GM18508 (cell line): ENCODE data around the gene A4GNT.
A peak's percentile ranks its signal among the peaks of the same experiment; 100 is the strongest.
"Not testable (repeated sequence)": the region's sequence is repeated elsewhere in the genome, so short reads cannot be mapped to it uniquely, and the experiment has no call there.

Experiments used
- ATAC-seq: cut with Tn5 transposase; IDR thresholded peaks from one replicate; pipeline ENCODE4 v1.9.1; 2021; ENCODE audit warnings: moderate number of reproducible peaks; ENCODE audit not compliant: insufficient read depth, unreplicated experiment

A4GNT gene

DNA sequence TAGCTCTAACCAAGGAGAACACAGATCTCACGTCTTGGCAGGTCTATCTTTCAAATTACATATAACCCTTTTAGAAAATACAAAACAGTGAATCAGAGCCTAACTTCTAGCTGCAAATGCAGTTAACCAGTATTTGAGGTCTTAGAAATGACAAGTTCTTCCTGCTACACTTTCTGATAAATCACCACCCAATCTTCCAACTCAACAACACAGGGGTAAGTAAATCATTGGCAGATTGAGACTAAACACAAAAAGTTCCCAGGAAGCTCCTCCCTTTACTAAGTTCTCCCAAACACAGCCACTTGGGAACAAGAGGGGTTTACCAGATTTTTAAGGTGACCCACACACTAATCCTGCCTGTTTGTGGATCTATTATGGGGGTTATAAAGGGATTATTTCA is at the start of gene A4GNT:
TSS of gene A4GNT (minus strand) at position 152 of the 400 bp plus-strand sequence. CDS start 1,134 bp downstream, outside the sequence.
- ATAC-seq, result no peak

DNA sequence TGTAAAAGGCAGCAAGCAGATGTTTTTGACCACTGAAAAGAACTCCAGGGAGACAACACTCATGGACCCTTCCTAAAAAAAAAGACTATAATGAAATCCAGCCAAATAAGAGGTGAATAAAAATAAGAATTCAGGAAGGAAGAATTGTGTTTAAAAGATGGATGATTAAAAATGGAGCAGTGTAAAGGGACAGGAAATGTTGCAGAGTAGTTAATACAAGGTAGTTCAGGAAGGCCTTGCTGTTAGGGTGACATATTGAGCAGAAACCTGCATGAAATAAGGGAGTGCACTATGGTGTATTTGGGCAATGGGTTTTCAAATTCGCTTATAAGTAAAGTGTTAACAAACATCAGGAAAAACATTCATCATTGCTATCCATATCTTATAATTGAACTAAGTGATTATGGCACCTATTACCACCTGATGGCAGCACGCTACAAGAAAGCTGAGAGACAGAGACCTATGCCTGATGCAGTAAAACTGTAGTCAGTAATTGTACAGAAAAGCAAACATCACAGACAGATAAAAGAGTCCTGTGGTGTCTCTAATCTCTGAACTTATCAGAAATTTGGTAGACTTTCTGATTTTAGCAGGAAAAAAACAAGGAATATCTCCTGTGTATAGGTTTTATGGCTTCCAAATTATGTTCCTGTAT is 48.3 kb upstream of the A4GNT start:
- ATAC-seq, result no peak

DNA sequence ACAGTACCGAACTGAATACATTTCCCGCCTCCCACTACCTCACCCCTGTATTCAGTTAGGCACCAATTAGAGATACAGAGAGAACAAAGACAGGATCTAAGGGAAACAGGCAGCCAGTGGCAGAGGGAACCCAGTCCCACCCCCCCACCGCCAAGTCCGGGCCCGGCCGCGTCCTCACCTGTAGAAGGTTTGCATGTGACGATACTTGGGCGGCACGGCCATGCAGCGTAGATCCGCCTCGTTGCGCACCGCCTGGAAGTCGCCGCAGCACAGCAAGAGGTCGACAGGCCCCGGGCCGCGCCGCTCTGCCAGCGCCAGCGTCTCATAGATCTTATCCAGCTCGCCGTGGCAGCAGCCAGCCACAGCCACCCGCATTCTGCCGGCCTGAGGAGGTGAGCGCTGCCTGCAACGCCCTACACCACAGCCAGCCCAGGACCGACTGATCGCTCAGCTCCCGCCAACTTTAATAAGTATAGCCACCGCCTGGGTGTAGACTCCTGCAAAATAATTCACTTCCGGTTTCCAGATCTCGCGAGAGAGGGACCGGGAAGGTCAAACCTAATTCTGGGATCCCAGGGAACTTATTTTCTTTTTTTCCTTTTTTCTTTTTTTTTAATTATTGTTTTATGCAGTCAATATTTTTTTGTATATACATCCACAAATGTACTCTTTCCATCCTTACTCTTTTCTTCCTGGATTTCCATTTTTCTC is 42.4 kb upstream of the A4GNT start, which contains the start of gene DBR1:
TSS of gene DBR1 (minus strand) at position 501 of the 711 bp plus-strand sequence. CDS start at position 375, 126 bp downstream.
- ATAC-seq, result peak; percentile 76

DNA sequence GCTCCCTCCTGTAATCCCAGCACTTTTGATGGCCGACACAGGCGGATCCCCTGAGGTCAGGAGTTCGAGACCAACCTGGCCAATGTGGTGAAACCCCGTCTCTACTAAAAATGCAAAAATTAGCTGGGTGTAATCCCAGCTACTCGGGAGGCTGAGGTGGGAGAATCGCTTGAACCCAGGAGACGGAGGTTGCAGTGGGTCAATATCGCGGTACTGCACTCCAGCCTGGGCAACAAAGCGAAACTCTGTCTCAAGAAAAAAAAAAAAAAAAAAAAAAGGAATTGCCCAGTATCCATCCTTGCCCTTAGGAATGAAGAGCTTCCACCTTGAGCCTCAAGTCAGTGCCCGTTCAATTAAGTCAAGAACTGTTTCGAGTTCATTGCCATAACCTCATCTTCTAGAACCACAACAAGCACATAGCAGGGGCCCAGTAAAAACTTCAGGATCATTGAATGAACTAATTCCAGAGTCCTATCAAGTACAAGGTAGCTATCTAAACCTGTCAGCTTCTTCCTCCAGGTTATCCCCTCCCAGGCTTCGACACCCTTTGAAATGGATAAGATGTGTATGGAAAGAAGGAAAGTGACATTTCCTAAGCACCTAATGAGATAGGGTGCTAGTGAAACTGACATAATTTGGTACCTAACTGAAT is 41.7 kb upstream of the A4GNT start:
- ATAC-seq, result no peak

DNA sequence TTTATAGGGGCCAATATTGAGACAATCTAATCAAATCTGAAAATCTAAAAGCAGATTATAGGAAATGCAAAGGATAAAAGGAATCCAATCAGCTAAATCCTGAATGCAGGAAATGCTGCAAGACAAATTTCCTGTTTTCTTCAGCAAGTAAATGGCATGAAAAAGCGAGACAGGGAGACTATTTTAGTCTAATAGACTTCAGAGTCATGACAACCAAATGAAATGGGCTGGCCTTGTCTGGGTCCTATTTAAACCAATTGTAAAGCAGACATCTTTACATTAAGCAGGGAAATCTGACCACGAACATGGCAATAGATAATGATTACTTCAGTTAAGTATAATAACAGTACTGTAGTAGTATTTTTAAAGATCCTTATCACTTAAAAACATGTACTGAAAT is 40.4 kb upstream of the A4GNT start:
- ATAC-seq, result no peak

DNA sequence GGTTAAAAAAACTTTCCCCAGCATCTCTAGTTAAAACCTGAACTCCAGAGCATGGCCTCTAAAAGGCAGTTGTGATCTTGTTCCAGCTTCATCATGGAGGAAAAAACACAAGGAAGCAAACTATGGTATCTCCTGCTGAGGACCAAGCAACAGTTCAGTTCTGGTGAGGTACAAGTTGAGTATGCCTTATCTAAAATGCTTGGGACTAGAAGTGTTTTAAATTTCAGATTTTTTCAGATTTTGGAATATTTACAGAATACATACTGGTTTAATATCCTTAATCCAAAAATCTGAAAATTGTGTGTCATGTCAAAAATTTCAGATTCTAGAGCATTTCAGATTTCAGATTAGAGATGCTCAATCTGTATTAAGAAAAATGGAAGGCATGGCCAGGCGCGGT is 32.9 kb upstream of the A4GNT start:
- ATAC-seq, result no peak

DNA sequence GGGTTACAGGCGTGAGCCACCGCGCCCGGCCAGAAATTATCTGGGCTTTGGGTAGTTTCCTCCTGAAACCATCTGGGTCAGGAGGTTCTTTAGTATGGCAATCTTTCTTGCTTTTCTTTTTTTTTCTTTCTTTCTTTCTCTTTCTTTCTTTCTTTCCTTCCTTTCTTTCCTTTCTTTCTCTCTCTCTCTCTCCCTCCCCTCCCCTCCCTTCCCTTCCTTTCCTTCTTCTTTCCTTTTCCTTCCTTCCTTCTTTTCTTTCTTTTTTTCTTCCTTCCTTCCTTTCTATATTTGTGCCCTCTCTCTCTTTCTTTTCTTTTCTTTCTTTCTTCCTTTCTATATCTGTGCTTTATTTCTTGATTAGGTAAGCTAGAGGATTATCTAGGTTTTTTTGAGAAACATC is 25.6 kb upstream of the A4GNT start:
- no peak for ATAC-seq

DNA sequence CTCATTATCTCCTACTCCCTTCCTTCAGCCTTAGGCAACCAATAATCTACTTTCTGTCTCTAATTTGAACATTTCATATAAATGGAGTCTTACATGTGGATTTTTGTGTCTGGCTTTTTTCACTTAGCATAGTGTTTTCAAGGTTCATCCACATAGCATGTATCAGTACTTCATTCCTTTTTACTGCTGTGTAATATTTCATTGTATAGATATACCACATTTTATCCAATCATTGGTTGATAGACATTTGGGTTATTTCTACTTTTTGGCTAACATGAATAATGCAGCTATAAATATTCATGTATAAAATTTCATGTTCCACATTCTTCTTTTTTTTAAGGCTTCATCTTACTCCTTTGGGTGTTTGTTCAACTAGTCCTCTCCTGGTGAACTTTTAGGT is 22.3 kb upstream of the A4GNT start:
- ATAC-seq, result no peak

DNA sequence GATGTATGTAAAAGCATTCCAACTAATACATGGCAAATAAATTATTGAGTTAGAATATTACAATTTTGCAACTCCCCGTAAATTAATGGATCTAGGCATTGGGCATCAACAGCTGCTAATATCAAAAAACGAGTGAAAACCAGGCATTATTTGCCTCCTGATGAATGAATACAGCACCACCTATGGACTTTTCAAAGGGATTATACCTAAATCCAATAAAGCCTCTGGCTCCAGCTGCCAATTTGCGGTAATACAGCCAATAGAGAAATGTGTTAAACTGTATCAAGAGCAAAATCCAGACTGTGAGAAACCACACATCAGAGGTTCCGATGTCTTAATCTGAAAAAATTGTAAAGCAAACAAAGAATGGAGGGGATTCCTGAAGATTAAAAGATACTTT is 16.3 kb upstream of the A4GNT start:
- no peak for ATAC-seq

DNA sequence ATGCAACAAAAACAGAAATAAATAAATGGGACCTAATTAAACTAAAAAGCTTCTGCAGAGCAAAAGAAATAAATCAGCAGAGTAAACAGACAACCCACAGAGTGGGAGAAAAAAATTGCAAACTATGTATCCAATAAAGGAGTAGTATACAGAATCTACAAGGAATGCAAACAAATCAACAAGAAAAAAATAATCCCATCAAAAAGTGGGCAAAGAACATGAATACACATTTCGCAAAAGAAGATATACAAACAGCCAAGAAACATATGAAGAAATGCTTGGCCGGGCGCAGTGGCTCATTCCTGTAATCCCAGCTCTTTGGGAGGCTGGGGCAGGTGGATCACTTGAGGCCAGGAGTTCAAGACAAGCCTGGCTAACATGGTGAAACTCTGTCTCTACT is 10.0 kb upstream of the A4GNT start:
- not testable (repeated sequence) for ATAC-seq

DNA sequence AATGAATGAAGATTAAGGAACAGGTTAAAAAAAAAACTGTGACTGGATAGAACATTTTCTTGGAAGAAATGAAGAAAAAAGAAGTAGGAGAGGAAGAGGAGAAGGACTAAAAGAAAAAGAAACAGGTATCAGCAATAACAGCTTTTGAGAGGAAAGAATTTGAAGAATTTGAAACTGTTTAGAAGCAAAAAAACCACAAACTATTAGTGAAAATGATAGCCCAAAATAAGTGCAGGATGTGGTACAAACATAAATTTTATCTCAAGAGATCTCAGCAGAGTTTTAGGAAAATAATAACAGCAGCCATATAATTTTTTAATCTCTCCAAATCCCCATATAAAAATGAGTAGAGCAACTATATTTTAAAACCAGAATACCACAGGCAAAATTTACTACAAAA is 8.8 kb upstream of the A4GNT start:
- ATAC-seq, result no peak

DNA sequence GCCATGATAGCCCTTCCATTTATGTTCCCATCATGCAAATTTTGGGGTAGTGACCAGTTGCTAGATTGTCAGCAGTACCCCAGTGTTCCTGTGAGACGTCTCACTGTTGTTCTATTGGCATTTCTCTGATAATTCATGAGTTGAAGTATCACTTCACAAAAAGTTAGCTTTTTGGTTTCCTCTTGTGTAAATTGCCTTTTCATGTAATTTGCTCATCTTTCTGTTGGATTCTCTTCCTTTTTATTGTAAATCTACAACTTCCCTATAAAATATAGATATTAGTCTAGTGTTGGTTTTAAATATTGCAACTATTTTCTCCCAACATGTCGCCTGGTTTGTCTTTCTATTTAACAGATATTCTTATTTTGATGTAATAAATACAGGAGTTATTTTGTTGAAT is 7.5 kb upstream of the A4GNT start:
- no peak for ATAC-seq

DNA sequence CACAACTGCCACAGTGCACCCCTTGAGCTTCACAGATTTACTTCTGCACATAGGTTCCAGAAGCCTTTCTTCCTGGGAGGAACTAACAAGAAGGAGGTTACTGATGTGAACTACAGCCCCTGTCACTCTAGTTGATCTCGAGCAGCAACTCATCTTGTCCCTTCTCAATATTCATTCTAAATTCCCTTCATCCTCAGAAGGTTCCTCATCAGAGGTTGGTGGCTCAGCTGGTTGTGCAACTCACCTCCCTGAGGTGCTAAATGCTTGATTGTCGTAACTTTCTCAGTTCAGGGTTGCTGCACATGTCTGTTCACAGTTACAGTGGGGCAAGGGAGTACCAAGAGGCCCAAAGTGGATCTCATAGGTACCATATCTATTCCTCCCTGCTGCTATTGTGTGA is 5.7 kb upstream of the A4GNT start:
- ATAC-seq, result no peak

DNA sequence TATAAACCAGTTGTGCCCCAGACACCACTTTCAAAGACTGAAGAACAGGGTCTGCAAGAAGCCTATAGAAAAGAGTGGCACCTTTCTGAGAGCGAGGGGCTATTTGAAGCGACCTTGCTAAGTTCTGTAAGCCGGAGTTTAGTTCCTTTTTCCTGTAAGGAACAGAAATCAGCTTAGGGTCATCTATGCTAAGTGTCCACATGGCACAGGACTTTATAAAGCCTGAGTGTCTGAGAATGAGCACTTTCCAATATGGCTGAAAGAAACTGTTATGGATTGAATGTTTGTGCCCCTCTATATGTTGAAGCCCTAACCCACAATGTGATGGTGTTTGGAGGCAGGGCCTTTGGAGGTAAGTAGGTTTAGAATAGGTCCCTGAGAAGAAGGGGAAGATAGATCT is 4.0 kb upstream of the A4GNT start:
- ATAC-seq, result no peak

DNA sequence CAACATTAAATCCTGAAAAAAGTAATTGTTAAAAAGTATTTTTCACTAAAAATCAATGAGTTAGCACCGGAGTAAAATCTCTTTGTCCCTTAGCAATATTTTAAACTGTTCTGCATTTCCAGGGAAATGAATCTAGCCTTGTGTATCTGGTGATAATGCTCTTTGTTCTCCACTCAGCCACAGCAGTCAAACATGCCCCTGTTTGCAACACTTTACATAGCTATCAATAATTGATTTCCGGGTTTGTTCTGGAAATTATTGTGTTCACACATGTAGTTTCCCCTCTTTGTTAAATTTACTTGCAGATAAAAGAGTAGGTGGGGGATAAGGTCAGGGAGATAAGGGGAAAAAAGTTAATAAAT is 3.6 kb upstream of the A4GNT start:
- ATAC-seq, result no peak

DNA sequence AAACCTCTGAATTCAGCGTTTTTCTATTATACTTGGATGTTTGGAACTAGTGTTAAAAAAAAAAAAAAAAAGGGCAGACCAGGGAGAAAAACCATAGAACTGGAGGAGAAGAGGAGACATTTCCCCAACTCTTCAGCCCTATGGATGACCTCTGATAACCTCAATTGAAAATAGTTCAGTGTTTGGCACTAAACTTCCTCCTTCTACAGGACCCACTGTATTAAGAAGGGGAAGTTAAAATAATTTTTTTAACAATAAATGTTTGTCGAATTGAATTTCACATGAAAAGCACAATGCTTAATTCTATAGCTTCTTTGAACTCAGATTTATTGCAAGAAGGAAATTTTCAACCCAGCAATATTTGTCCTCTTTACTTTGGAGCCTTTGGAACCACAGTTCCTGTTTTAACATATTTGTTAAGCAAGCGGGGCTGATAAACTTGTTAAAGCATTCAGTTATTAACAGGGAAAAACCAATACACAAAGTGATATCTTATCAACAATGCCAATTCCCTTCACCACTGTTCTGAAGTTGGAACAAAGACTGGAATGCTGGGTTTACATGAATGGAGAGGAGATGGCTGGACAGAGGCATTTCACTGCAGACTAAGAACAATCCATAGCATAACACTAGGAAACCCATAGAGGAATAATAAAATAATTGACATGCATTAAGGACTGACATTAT is 3.1 kb upstream of the A4GNT start:
- ATAC-seq, result no peak

DNA sequence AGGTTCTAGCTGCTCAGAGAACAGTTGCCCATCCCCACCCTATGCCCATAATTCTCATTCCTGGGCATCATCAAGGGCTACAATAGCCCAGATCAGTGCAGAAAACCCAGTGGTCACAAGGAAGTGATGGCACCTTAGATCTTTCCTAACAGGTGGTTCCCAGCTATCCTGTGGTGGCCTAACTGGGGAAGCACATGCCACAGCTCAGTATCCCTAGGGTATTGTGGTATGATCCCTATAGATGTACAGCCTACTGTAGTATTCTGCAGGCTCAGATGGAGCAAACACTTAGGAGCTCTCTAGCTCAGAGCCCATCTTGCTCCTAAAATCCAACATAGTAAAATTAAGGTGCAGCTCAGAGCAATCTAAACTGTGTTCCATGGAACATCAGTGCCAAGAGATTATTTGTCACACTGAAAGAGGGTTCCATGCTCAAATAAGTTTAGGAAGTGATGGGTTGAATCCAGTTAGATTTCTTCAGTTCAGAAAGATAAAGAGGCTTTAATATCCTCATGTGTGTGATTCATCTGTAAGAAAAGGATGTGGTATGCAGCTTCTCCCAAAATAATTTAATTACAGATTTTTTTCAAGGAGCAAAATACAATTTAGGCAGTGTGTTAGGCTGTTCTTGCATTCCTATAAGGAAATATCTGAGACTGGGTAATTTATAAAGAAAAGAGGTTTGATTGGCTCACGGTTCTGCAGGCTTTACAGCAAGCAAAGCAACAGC is 4.4 kb downstream of the A4GNT start:
- ATAC-seq, result no peak

DNA sequence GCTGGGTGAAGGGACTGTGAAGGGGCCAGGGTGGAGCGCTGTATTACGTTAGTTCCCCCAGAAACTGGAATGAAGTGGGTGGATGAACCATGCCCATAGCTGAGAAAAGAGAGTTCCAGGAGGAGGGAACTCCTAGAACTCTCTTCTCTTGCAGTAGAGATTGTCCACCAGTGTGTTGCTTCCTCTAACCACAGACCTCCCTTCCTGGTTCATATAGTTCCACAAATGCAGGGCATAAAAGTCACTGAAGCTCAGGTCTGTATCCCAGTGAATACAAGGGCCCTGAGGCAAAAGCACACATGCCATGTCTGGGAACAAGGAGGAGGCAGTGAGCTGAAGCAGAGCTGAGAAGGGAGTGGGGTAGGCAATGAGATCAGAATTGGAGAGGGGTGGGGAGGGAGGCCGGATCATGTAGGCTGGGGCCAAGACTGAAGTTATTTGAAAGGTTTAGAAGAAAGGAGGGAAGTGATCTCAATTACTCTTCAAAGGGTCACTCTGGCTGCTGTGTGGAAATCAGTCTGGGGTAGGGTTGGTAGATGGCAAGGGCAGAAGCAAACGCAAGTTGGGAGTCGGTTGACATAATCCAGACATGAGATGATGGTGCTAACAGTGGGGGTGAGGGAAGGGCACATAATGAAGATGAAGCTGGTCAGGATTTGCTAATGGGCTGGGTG is 6.5 kb downstream of the A4GNT start:
- no peak for ATAC-seq

DNA sequence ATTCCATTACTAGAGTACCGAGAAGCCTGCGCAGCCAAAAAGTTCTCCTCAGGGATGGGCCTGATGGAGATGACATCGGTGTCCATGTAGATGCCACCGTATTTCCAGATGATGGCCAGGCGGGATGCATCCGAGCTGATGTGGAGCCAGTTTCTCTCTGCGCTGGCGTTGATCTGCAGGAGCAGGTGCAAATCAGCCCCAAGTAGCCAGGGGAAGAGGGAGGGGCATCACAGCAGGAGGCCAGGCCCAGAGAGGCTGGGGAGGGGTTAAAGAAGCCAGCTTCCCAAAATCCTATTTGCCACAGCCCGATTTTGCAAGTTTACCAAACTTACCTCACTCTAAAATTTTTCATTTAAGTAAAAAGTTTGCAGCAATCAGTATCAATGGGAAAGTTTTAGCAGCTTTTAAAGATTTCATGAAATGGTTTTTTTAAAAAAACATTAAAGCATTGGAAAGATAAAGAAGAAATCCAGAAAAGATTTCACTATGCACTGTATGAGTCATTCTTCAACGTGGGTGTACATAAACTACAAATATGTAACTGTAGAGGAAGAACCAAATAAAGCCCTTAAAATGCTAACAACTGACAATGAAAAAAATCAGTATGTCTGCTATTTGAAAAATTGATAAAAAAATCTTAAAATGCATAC is 7.4 kb downstream of the A4GNT start:
- ATAC-seq, result no peak
